Ovary (tissue), 3 donors: ENCODE data around the gene COL5A1.

Experiments
- EP300 ChIP-seq: sonication (generic); formaldehyde crosslinking; IDR thresholded peaks from one replicate; pipeline ENCODE4 v1.6.1; 2017; ENCODE audit warnings: antibody characterized with exemption
- POLR2A ChIP-seq: fragments of 450-650 bp; IDR thresholded peaks from one replicate; pipeline ENCODE4 v1.6.1; 2017; ENCODE audit warnings: antibody characterized with exemption, mild to moderate bottlenecking, moderate library complexity
- TF ChIP-seq, protein P1 (sequence below), 3 donors: fragments of 450-650 bp in 2 of 3; fragments of 200-600 bp in 1 of 3; IDR thresholded peaks; one replicate each; pipeline versions ENCODE4 v1.5.1 to v1.8.0; 2016 to 2022; ENCODE audit warnings: antibody characterized with exemption in 3 of 3, mild to moderate bottlenecking in 1 of 3
- donor health status: DM: no; HTN: no; CAD: no.

GRCh38 chr9:134616341-134616740, 25.3 kb upstream of the COL5A1 start:
- TF ChIP-seq POLR2A: no peak
- TF ChIP-seq, protein P1, sequence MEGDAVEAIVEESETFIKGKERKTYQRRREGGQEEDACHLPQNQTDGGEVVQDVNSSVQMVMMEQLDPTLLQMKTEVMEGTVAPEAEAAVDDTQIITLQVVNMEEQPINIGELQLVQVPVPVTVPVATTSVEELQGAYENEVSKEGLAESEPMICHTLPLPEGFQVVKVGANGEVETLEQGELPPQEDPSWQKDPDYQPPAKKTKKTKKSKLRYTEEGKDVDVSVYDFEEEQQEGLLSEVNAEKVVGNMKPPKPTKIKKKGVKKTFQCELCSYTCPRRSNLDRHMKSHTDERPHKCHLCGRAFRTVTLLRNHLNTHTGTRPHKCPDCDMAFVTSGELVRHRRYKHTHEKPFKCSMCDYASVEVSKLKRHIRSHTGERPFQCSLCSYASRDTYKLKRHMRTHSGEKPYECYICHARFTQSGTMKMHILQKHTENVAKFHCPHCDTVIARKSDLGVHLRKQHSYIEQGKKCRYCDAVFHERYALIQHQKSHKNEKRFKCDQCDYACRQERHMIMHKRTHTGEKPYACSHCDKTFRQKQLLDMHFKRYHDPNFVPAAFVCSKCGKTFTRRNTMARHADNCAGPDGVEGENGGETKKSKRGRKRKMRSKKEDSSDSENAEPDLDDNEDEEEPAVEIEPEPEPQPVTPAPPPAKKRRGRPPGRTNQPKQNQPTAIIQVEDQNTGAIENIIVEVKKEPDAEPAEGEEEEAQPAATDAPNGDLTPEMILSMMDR (IDR thresholded peaks at IDR 0.05): no peak
- no peak for TF ChIP-seq EP300
